Subcutaneous adipose tissue (tissue), 4 donors: ENCODE results near the gene CMYA5. TPM values are rescaled to one million over a fixed set of nuclear protein-coding genes. Genes with fewer than 3 reads are reported as not detected.

ENCODE experiments used
- total RNA-seq, 4 donors: library from RNA; depleted of rRNA; stranded (reverse); fragments of >200 nt; gene quantifications; one replicate each; pipeline ENCODE4 v1.1.0, GENCODE V29; 2016
- TF ChIP-seq, protein P1 (sequence below): fragments of 450-650 bp; IDR thresholded peaks from one replicate; pipeline ENCODE4 v1.5.1; 2016; ENCODE audit warnings: low read depth, mild to moderate bottlenecking, control low read depth, antibody characterized with exemption, moderate library complexity

Gene CMYA5
- total RNA-seq, 4 donors from 2014 or later, result 3.4 to 10.5 (median 8.9) TPM

- TF ChIP-seq, protein P1, sequence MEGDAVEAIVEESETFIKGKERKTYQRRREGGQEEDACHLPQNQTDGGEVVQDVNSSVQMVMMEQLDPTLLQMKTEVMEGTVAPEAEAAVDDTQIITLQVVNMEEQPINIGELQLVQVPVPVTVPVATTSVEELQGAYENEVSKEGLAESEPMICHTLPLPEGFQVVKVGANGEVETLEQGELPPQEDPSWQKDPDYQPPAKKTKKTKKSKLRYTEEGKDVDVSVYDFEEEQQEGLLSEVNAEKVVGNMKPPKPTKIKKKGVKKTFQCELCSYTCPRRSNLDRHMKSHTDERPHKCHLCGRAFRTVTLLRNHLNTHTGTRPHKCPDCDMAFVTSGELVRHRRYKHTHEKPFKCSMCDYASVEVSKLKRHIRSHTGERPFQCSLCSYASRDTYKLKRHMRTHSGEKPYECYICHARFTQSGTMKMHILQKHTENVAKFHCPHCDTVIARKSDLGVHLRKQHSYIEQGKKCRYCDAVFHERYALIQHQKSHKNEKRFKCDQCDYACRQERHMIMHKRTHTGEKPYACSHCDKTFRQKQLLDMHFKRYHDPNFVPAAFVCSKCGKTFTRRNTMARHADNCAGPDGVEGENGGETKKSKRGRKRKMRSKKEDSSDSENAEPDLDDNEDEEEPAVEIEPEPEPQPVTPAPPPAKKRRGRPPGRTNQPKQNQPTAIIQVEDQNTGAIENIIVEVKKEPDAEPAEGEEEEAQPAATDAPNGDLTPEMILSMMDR, result no peak
These were observed 17.2 kb upstream of the CMYA5 start for GRCh38 chr5:79672392-79672791.

DNA sequence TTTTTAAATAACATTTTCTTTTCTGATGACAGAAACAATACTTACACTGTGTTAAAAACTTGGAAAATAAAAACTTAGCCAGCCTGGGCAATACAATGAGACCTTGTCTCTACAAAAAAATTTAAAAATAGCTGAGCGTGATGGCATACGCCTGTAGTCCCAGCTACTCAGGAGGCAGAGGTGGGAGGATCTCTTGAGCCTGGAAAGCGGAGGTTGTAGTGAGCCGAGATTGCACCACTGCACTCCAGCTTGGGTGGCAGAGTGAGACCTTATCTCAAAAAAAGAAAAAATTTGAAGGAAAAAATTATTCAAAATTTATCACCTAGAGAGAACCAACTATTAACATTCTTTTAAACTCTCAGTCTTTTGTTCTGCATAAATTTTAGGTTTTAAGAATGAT is 4.9 kb upstream of the CMYA5 start:
- TF ChIP-seq, protein P1, result no peak

- TF ChIP-seq, protein P1, result no peak
These were observed 4.0 kb upstream of the CMYA5 start for GRCh38 chr5:79685627-79686026.

DNA sequence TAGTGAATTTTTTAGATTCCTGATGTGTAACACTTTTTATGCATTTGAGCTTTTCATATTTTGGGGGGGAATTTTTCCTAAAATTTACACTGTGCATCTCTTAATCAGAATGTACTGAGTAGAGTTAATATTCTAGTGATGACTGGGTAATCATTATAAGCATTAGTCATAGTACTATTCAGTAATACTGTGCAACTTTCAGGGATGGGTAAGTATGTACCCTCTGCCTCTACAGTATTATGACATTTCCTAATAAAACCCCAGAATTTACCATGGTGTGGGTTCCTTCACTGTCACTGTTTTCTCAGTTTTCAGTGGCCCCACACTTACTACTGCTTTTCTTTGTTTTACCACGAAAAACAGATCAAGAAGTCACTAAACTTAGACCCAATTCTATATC is 2.8 kb upstream of the CMYA5 start:
- TF ChIP-seq, protein P1, result no peak

DNA sequence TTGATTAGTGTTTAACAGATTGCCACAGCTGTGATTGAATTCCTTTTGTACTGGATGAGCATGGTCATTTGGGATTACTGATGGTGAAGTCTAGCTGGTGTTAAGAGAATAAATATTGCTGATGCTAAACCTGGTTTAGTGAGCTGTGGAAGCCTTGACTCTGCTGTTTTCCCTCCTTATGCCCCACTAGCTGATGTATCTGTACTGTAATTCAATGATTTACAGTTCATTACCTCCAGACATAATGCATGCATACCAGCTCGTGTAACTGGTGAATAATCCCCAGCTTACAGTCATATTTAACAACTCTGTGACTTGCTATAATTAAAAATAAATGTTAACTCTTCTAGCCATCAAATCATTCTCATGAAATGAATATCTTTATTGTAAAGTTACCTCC is 1.7 kb upstream of the CMYA5 start:
- TF ChIP-seq, protein P1, result no peak

- TF ChIP-seq, protein P1, result no peak
These were observed 1.4 kb downstream of the CMYA5 start for GRCh38 chr5:79691007-79691406.

DNA sequence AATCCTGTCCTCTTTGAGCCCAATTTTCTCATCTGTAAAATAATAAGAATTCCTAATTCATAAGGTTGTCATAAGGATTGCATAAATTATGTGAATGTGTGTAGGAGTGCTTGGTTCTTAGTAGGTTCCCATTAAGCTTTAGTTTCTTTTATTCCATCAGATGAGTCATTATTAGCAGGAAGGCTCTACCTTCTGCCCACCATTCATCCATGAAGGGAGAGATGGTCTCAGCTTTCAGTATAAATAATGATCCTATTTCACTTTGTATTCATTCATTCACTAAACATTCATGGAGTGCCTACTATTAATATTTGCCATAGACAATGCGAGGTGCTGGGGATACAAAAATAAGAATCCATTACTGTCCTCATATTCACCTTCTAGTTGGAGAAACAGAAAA is 3.0 kb downstream of the CMYA5 start:
- TF ChIP-seq, protein P1, result no peak
